ENCODE data around the gene KIFC3. TPM values are rescaled to one million over a fixed set of nuclear protein-coding genes. Genes with fewer than 3 reads are reported as not detected.

The KIFC3 gene
- total and polyA plus RNA-seq, 2 donors (not counting 1 experiment from before 2014, with no cell fraction given) = 0.07 to 0.67 TPM

DNA sequence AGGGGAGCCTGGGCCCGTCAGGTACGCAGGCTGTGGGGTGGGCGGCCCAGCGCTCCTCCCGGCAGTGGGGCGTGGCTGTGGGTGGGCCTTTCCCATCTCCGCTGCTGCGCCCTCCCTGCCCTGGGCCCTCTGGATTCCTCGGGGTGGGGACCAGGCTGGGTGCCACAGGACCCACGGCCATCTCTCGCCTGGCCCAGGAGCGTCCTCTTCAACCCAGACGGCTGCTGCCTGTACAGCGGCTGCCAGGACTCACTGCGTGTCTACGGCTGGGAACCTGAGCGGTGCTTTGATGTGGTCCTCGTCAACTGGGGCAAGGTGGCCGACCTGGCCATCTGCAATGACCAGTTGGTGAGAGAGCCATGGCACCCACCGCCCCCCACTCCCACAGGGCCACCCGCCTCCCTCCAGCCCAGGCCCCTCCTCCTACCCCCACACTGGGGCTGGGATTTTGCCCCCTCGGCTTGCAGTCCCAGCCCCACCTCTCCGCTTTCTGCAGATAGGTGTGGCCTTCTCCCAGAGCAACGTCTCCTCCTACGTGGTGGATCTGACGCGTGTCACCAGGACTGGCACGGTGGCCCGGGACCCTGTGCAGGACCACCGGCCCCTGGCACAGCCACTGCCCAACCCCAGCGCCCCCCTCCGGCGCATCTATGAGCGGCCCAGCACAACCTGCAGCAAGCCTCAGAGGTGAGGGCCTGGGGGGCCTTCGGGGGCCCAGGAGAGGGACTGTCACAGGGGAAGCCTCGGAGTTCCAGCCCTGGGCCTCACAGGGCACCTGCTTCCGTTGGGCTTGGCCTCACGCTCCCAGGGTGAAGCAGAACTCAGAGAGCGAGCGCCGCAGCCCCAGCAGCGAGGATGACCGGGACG, 49.5 kb downstream of the KIFC3 start:
- H3K79me2 ChIP-seq (ENCODE audit: control insufficient read depth, insufficient read depth, low read length) = no peaks in the 10 kb centered on the region
- TF ChIP-seq, protein P1, sequence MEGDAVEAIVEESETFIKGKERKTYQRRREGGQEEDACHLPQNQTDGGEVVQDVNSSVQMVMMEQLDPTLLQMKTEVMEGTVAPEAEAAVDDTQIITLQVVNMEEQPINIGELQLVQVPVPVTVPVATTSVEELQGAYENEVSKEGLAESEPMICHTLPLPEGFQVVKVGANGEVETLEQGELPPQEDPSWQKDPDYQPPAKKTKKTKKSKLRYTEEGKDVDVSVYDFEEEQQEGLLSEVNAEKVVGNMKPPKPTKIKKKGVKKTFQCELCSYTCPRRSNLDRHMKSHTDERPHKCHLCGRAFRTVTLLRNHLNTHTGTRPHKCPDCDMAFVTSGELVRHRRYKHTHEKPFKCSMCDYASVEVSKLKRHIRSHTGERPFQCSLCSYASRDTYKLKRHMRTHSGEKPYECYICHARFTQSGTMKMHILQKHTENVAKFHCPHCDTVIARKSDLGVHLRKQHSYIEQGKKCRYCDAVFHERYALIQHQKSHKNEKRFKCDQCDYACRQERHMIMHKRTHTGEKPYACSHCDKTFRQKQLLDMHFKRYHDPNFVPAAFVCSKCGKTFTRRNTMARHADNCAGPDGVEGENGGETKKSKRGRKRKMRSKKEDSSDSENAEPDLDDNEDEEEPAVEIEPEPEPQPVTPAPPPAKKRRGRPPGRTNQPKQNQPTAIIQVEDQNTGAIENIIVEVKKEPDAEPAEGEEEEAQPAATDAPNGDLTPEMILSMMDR (IDR thresholded peaks at IDR 0.05) = no peak
- TF ChIP-seq EZH2 (IDR thresholded peaks at IDR 0.05; ENCODE audit: borderline replicate concordance, insufficient read depth, low read depth, low read length, poor library complexity, severe bottlenecking) = no peak
- DNase-seq = no peak
- no peak overlapping the region for H3K4me2 ChIP-seq (replicated peaks; ENCODE audit: low read depth, low read length, poor library complexity, severe bottlenecking)
- peaks cover 0 to 3% of the 10 kb centered on the region in 2 donors for H3K4me1 ChIP-seq (ENCODE audit: control insufficient read depth in 2 of 2, insufficient read depth in 2 of 2, low read length in 2 of 2)
- 97% methylated on average over 43 of the region's 44 CpGs for WGBS (ENCODE audit: insufficient coverage)
- POLR2A ChIA-PET = no interaction called here
- H3K36me3 ChIP-seq (replicated peaks in 1 of 2; ENCODE audit: control extremely low read depth in 1 of 2, control insufficient read depth in 1 of 2, extremely low read depth in 1 of 2, insufficient read depth in 2 of 2, low read length in 1 of 2) = peaks cover 0 to 3% of the 10 kb centered on the region in 2 experiments
- ATAC-seq (ENCODE audit: low read depth) = no peak
- H3K4me3 ChIP-seq (ENCODE audit: control extremely low read depth in 1 of 5, extremely low read depth in 1 of 5, insufficient read depth in 1 of 5, low read depth in 2 of 5, low read length in 4 of 5) = no peak overlapping the region
- Mint-ChIP-seq H3K9me3 (ENCODE audit: insufficient read depth) (no peaks in the 10 kb centered on the region), H3K27me3 (no peaks in the 10 kb centered on the region), H3K27ac (no peak overlapping the region), H3K4me3 (no peak overlapping the region), H3K4me1 (no peaks in the 10 kb centered on the region)
- no peaks in the 10 kb centered on the region for H3K9me3 ChIP-seq (ENCODE audit: control extremely low read depth in 1 of 3, control insufficient read depth in 2 of 3, insufficient read depth in 1 of 3, low read length in 2 of 3)
- no peaks in the 10 kb centered on the region for H3K27me3 ChIP-seq (replicated peaks in 1 of 4; ENCODE audit: control extremely low read depth in 1 of 4, control insufficient read depth in 3 of 4, insufficient read depth in 4 of 4, low read length in 3 of 4)
- H4K20me1 ChIP-seq (ENCODE audit: control insufficient read depth, insufficient read depth, low read length, poor library complexity, severe bottlenecking) = no peaks in the 10 kb centered on the region
- intact Hi-C loops (cut with micrococcal nuclease) = no loop called here
- no peak overlapping the region for H3K27ac ChIP-seq (ENCODE audit: low read length in 2 of 2)
- no peak overlapping the region for H2AFZ ChIP-seq (ENCODE audit: insufficient read depth, low read depth, low read length, poor library complexity, severe bottlenecking)
- CTCF ChIA-PET = no interaction called here
- no peak overlapping the region for H3K9ac ChIP-seq (ENCODE audit: low read length)

- ChIA-PET CTCF (no interaction called here), POLR2A (no interaction called here)
- no peaks in the 10 kb centered on the region for H3K9me3 ChIP-seq (ENCODE audit: control extremely low read depth in 1 of 3, control insufficient read depth in 2 of 3, insufficient read depth in 1 of 3, low read length in 2 of 3)
- no peak overlapping the region for H3K4me3 Mint-ChIP-seq
- H3K27me3 Mint-ChIP-seq = no peaks in the 10 kb centered on the region
- intact Hi-C loops (cut with micrococcal nuclease) = no loop called here
- DNase-seq (no peak), ATAC-seq (ENCODE audit: low read depth) (no peak)
- H3K4me1 Mint-ChIP-seq = no peaks in the 10 kb centered on the region
- no peak overlapping the region for H3K27ac Mint-ChIP-seq
- H3K4me1 ChIP-seq (ENCODE audit: control insufficient read depth in 2 of 2, insufficient read depth in 2 of 2, low read length in 2 of 2) = peaks cover 0 to 3% of the 10 kb centered on the region in 2 donors
- H3K79me2 ChIP-seq (ENCODE audit: control insufficient read depth, insufficient read depth, low read length) = no peaks in the 10 kb centered on the region
- no peak for TF ChIP-seq EZH2 (IDR thresholded peaks at IDR 0.05; ENCODE audit: borderline replicate concordance, insufficient read depth, low read depth, low read length, poor library complexity, severe bottlenecking)
- TF ChIP-seq, protein P1 (IDR thresholded peaks at IDR 0.05) = no peak
- no peaks in the 10 kb centered on the region for H4K20me1 ChIP-seq (ENCODE audit: control insufficient read depth, insufficient read depth, low read length, poor library complexity, severe bottlenecking)
- no peaks in the 10 kb centered on the region for H3K9me3 Mint-ChIP-seq (ENCODE audit: insufficient read depth)
- no peaks in the 10 kb centered on the region for H3K27me3 ChIP-seq (replicated peaks in 1 of 4; ENCODE audit: control extremely low read depth in 1 of 4, control insufficient read depth in 3 of 4, insufficient read depth in 4 of 4, low read length in 3 of 4)
- 91% methylated on average over 6 of the region's 6 CpGs for WGBS (ENCODE audit: insufficient coverage)
- H3K27ac ChIP-seq (ENCODE audit: low read length in 2 of 2) = no peak overlapping the region
- H2AFZ ChIP-seq (ENCODE audit: insufficient read depth, low read depth, low read length, poor library complexity, severe bottlenecking) = no peak overlapping the region
- H3K4me3 ChIP-seq (ENCODE audit: control extremely low read depth in 1 of 5, extremely low read depth in 1 of 5, insufficient read depth in 1 of 5, low read depth in 2 of 5, low read length in 4 of 5) = no peak overlapping the region
- H3K36me3 ChIP-seq (replicated peaks in 1 of 2; ENCODE audit: control extremely low read depth in 1 of 2, control insufficient read depth in 1 of 2, extremely low read depth in 1 of 2, insufficient read depth in 2 of 2, low read length in 1 of 2) = peaks cover 0 to 3% of the 10 kb centered on the region in 2 experiments
- H3K4me2 ChIP-seq (replicated peaks; ENCODE audit: low read depth, low read length, poor library complexity, severe bottlenecking) = no peak overlapping the region
- H3K9ac ChIP-seq (ENCODE audit: low read length) = no peak overlapping the region
Measured at GRCh38 chr16:57752203-57752580, 50.1 kb downstream of the KIFC3 start.
